Duodenal mucosa (tissue), 2 donors: ENCODE data around the gene NFIA.

Experiments used
- H3K27ac ChIP-seq: one replicate; pipeline ENCODE4 v1.7.0; 2013; ENCODE audit warnings: low read depth, low read length
- H3K27me3 ChIP-seq, 2 donors: one replicate each; pipeline ENCODE4 v1.7.0; 2013; ENCODE audit warnings: low read length in 2 of 2, control low read depth in 1 of 2; ENCODE audit not compliant: insufficient read depth in 2 of 2, control insufficient read depth in 1 of 2
- H3K36me3 ChIP-seq, 2 donors: one replicate each; pipeline ENCODE4 v1.7.0; 2013; ENCODE audit warnings: low read length in 2 of 2, control low read depth in 1 of 2; ENCODE audit not compliant: insufficient read depth in 2 of 2, control insufficient read depth in 1 of 2
- H3K4me1 ChIP-seq, 2 donors: one replicate each; pipeline ENCODE4 v1.7.0; 2013; ENCODE audit warnings: low read length in 2 of 2, control low read depth in 1 of 2; ENCODE audit not compliant: insufficient read depth in 2 of 2, control insufficient read depth in 1 of 2
- H3K4me3 ChIP-seq, 2 donors: one replicate each; pipeline ENCODE4 v1.7.0; 2013; ENCODE audit warnings: low read length in 2 of 2, low read depth in 1 of 2
- H3K9ac ChIP-seq, 2 donors: one replicate each; pipeline ENCODE4 v1.7.0; 2013; ENCODE audit warnings: low read length in 2 of 2, low read depth in 1 of 2
- H3K9me3 ChIP-seq, 2 donors: one replicate each; pipeline ENCODE4 v1.7.0; 2013; ENCODE audit warnings: low read length in 2 of 2, control low read depth in 1 of 2; ENCODE audit not compliant: control insufficient read depth in 1 of 2

NFIA gene

GRCh38 chr1:61083807-61084440 lies 1.6 kb downstream of the NFIA start:
- H3K4me1 ChIP-seq: peaks cover 36 to 47% of the 10 kb centered on the region in 2 donors
- H3K9ac ChIP-seq: peak overlapping the region; percentile 42 to 48
- no peaks in the 10 kb centered on the region for H3K9me3 ChIP-seq

GRCh38 chr1:61084491-61085031 lies 2.2 kb downstream of the NFIA start:
- Histone ChIP-seq H3K4me3 (peak overlapping the region; percentile 73 to 85), H3K36me3 (peaks cover 0 to 11% of the 10 kb centered on the region in 2 donors), H3K27ac (no peak overlapping the region), H3K27me3 (no peaks in the 10 kb centered on the region), H3K9ac (peak overlapping the region; percentile 39 to 42), H3K4me1 (peaks cover 30 to 44% of the 10 kb centered on the region in 2 donors), H3K9me3 (no peaks in the 10 kb centered on the region)

More at GRCh38 chr1:61083807-61084440, 1.6 kb downstream of the NFIA start:
- Histone ChIP-seq H3K4me3 (peak overlapping the region; percentile 73 to 85), H3K36me3 (peaks cover 0 to 10% of the 10 kb centered on the region in 2 donors), H3K27ac (peak overlapping the region; percentile 77), H3K27me3 (no peaks in the 10 kb centered on the region)

GRCh38 chr1:61085206-61085982 lies 3.0 kb downstream of the NFIA start:
- H3K9me3 ChIP-seq: no peaks in the 10 kb centered on the region
- peak overlapping the region in 1 of 2 donors; percentile 42 for H3K9ac ChIP-seq
- H3K27me3 ChIP-seq: no peaks in the 10 kb centered on the region
- H3K4me1 ChIP-seq: peaks cover 22 to 36% of the 10 kb centered on the region in 2 donors
- peaks cover 0 to 12% of the 10 kb centered on the region in 2 donors for H3K36me3 ChIP-seq
- H3K4me3 ChIP-seq: peak overlapping the region; percentile 16 to 73
- H3K27ac ChIP-seq: no peak overlapping the region

- H3K36me3 ChIP-seq: peaks cover 0 to 14% of the 10 kb centered on the region in 2 donors
- H3K9me3 ChIP-seq: no peaks in the 10 kb centered on the region
- H3K27me3 ChIP-seq: no peaks in the 10 kb centered on the region
- H3K9ac ChIP-seq: no peak overlapping the region
- H3K27ac ChIP-seq: no peak overlapping the region
- H3K4me1 ChIP-seq: peaks cover 16 to 29% of the 10 kb centered on the region in 2 donors
- H3K4me3 ChIP-seq: no peak overlapping the region
These were observed 3.8 kb downstream of the NFIA start for GRCh38 chr1:61085983-61086644.

- Histone ChIP-seq H3K36me3 (peaks cover 0 to 14% of the 10 kb centered on the region in 2 donors), H3K4me3 (no peak overlapping the region), H3K9ac (no peak overlapping the region), H3K27ac (no peak overlapping the region), H3K9me3 (no peaks in the 10 kb centered on the region), H3K4me1 (peaks cover 21 to 35% of the 10 kb centered on the region in 2 donors), H3K27me3 (no peaks in the 10 kb centered on the region)
These were observed 5.2 kb downstream of the NFIA start for GRCh38 chr1:61087571-61087970.

GRCh38 chr1:61088163-61088974 lies 6.0 kb downstream of the NFIA start:
- no peaks in the 10 kb centered on the region for H3K9me3 ChIP-seq
- peaks cover 0 to 14% of the 10 kb centered on the region in 2 donors for H3K36me3 ChIP-seq
- no peak overlapping the region for H3K4me3 ChIP-seq
- no peak overlapping the region for H3K9ac ChIP-seq
- no peaks in the 10 kb centered on the region for H3K27me3 ChIP-seq
- H3K4me1 ChIP-seq: peaks cover 23 to 36% of the 10 kb centered on the region in 2 donors
- H3K27ac ChIP-seq: no peak overlapping the region

- Histone ChIP-seq H3K27ac (no peak overlapping the region), H3K36me3 (peaks cover 0 to 14% of the 10 kb centered on the region in 2 donors), H3K9ac (no peak overlapping the region), H3K27me3 (no peaks in the 10 kb centered on the region), H3K4me1 (peaks cover 23 to 38% of the 10 kb centered on the region in 2 donors), H3K4me3 (no peak overlapping the region), H3K9me3 (no peaks in the 10 kb centered on the region)
These were observed 7.0 kb downstream of the NFIA start for GRCh38 chr1:61089338-61089737.

GRCh38 chr1:61089741-61090140 lies 7.4 kb downstream of the NFIA start:
- Histone ChIP-seq H3K36me3 (peaks cover 0 to 14% of the 10 kb centered on the region in 2 donors), H3K4me3 (no peak overlapping the region), H3K4me1 (peaks cover 23 to 34% of the 10 kb centered on the region in 2 donors), H3K9me3 (no peaks in the 10 kb centered on the region), H3K27me3 (no peaks in the 10 kb centered on the region), H3K9ac (no peak overlapping the region), H3K27ac (no peak overlapping the region)

- Histone ChIP-seq H3K9ac (no peak overlapping the region), H3K36me3 (peaks cover 0 to 14% of the 10 kb centered on the region in 2 donors), H3K9me3 (no peaks in the 10 kb centered on the region), H3K27ac (no peak overlapping the region), H3K4me1 (peaks cover 21 to 31% of the 10 kb centered on the region in 2 donors), H3K4me3 (no peak overlapping the region), H3K27me3 (no peaks in the 10 kb centered on the region)
These were observed 8.3 kb downstream of the NFIA start for GRCh38 chr1:61090546-61091202.
